Measurements from ENCODE around the gene FURIN.

DNA sequence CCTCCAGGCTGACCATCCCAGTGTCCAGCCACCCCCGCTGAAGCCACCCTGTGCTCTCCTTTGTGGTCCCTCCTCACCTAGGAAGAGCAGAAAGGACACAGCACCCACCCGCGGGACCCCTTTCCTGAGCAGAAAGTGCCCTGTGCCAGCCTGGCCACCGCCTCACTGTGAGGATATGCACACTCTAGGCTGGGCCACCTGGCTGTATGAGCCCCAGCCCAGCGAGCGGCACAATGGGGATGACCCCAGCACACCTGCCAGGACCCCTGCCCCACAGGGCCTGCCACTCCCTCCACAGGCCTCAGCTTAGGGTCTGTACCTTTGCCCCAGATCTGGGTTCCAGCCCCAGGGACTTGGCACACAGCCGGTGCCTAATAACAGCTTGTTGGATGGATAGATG lies 47.9 kb upstream of the FURIN start:
- TF ChIP-seq GATA2 (IDR thresholded peaks at IDR 0.05; ENCODE audit: low read depth, low read length) (no peak), GATA3 (IDR thresholded peaks at IDR 0.05; ENCODE audit: low read depth, low read length) (no peak)

Measured in SH-SY5Y (cell line).